Measurements from ENCODE around the gene EDRF1. TPM values are rescaled to one million over a fixed set of nuclear protein-coding genes. Genes with fewer than 3 reads are reported as not detected.

EDRF1 gene
- total and polyA plus RNA-seq, 10 of the 15 experiments (the other 5 are each of a cell fraction or from before 2014, with no cell fraction given) = 16.8 to 99.7 (median 42.9) TPM

DNA sequence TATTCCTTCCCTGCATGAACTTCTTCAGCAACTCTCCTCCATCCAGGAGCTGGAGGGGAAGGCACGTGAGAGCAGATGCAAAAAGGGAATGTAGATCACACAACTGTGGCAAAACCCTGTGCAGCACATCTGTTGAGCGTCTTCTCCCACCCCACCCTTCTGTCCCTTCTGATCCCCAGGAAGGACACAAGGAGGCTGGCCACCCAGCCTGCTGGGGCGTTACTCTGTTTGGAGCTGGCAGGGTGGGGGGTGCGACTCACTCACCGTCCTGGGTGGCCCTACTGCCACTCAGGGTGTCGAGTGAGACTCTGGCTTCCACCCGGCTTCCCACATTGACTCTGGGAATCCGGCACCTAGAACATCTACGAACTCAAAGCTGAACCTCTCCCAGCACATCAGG lies 66.3 kb downstream of the EDRF1 start:
- no peak overlapping the region for H3K4me2 ChIP-seq (ENCODE audit: control insufficient read depth, insufficient read depth)
- ChIA-PET SMC1A (ENCODE audit: uncharacterized antibody, unreplicated experiment) (interaction anchor here (3.2 kb wide), 1 partner anchor 35 kb away, joined by 15 read pairs; no protein-coding TSS in a partner anchor), POLR2A (interaction anchor here (0.7 kb wide), 1 partner anchor 9 kb away, joined by 4 read pairs; no protein-coding TSS in a partner anchor), RAD21 (ENCODE audit: unreplicated experiment) (interaction anchor here (0.9 to 3.0 kb wide), 2 partner anchors 35 to 38 kb away, joined by 3 to 10 read pairs; partner anchors contain the start of genes BCCIP and UROS), CTCF (interaction anchor here (1.3 kb wide), 1 partner anchor 61 kb away, joined by 3 read pairs; no protein-coding TSS in a partner anchor)
- H3K79me2 ChIP-seq (ENCODE audit: control insufficient read depth, insufficient read depth, low read length) = no peaks in the 10 kb centered on the region
- no peak overlapping the region for H3K9ac ChIP-seq (ENCODE audit: control insufficient read depth, insufficient read depth, low read length)
- H2AFZ ChIP-seq (ENCODE audit: control insufficient read depth, low read depth, low read length) = no peak overlapping the region
- no peak overlapping the region for H3K4me3 ChIP-seq
- BruUV-seq (replicated peaks) = no TSS peak
- in situ Hi-C loops (cut with MboI) (no loop called here), intact Hi-C loops (cut with micrococcal nuclease; ENCODE audit: unreplicated experiment) (no loop called here)
- peaks cover 10% of the 10 kb centered on the region for H3K4me1 ChIP-seq (ENCODE audit: control insufficient read depth, insufficient read depth, low read length)
- H3K36me3 ChIP-seq (ENCODE audit: control insufficient read depth in 2 of 2, insufficient read depth in 2 of 2, low read length in 1 of 2) = peaks cover 0 to 3% of the 10 kb centered on the region in 2 experiments; a peak in 3 of 4 replicates
- no peaks in the 10 kb centered on the region for H3K9me3 ChIP-seq (replicated peaks; ENCODE audit: control insufficient read depth, insufficient read depth, low read length)
- WGBS (ENCODE audit: insufficient coverage, insufficient replicate concordance, low lambda C conversion rate, missing lambda C conversion rate) = 86% methylated on average over 9 of the region's 9 CpGs
- no peak for FAIRE-seq
- no peaks in the 10 kb centered on the region for H4K20me1 ChIP-seq (ENCODE audit: control insufficient read depth, insufficient read depth)
- no peak overlapping the region for H3K27ac ChIP-seq (ENCODE audit: control insufficient read depth, insufficient read depth)
- no peaks in the 10 kb centered on the region for H3K27me3 ChIP-seq (replicated peaks in 1 of 2; ENCODE audit: control insufficient read depth in 2 of 2, insufficient read depth in 2 of 2, low read length in 1 of 2)
- DNase-seq (ENCODE audit: low read depth, low spot score) = no peak
- ATAC-seq = no peak
- no peak for TF ChIP-seq RELA (IDR thresholded peaks at IDR 0.05; ENCODE audit: borderline replicate concordance, partially characterized antibody)
- no peak for TF ChIP-seq SREBF2 (IDR thresholded peaks at IDR 0.05; ENCODE audit: low read length)
- no peak for TF ChIP-seq SIX5 (IDR thresholded peaks at IDR 0.05; ENCODE audit: low read depth, low read length, severe bottlenecking)
- TF ChIP-seq, protein P1, sequence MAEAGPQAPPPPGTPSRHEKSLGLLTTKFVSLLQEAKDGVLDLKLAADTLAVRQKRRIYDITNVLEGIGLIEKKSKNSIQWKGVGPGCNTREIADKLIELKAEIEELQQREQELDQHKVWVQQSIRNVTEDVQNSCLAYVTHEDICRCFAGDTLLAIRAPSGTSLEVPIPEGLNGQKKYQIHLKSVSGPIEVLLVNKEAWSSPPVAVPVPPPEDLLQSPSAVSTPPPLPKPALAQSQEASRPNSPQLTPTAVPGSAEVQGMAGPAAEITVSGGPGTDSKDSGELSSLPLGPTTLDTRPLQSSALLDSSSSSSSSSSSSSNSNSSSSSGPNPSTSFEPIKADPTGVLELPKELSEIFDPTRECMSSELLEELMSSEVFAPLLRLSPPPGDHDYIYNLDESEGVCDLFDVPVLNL (IDR thresholded peaks at IDR 0.05; ENCODE audit: low read depth, low read length) = no peak
- no peak for TF ChIP-seq RCOR1 (conservative IDR thresholded peaks at IDR 0.05; ENCODE audit: low read depth, low read length)
- no peak for TF ChIP-seq FOXM1 (IDR thresholded peaks at IDR 0.05; ENCODE audit: low read depth, low read length)
- TF ChIP-seq, protein P2, sequence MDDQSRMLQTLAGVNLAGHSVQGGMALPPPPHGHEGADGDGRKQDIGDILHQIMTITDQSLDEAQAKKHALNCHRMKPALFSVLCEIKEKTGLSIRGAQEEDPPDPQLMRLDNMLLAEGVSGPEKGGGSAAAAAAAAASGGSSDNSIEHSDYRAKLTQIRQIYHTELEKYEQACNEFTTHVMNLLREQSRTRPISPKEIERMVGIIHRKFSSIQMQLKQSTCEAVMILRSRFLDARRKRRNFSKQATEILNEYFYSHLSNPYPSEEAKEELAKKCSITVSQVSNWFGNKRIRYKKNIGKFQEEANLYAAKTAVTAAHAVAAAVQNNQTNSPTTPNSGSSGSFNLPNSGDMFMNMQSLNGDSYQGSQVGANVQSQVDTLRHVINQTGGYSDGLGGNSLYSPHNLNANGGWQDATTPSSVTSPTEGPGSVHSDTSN (IDR thresholded peaks at IDR 0.05; ENCODE audit: insufficient replicate concordance, low read depth, low read length) = no peak
- TF ChIP-seq, protein P3, sequence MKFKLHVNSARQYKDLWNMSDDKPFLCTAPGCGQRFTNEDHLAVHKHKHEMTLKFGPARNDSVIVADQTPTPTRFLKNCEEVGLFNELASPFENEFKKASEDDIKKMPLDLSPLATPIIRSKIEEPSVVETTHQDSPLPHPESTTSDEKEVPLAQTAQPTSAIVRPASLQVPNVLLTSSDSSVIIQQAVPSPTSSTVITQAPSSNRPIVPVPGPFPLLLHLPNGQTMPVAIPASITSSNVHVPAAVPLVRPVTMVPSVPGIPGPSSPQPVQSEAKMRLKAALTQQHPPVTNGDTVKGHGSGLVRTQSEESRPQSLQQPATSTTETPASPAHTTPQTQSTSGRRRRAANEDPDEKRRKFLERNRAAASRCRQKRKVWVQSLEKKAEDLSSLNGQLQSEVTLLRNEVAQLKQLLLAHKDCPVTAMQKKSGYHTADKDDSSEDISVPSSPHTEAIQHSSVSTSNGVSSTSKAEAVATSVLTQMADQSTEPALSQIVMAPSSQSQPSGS (IDR thresholded peaks at IDR 0.05; ENCODE audit: low read length) = no peak
- TF ChIP-seq EZH2 (IDR thresholded peaks at IDR 0.05; ENCODE audit: borderline replicate concordance, control insufficient read depth, low read depth, low read length) = no peak
- no peak for TF ChIP-seq KLF5 (IDR thresholded peaks at IDR 0.05; ENCODE audit: partially characterized antibody)
- TF ChIP-seq, protein P4, sequence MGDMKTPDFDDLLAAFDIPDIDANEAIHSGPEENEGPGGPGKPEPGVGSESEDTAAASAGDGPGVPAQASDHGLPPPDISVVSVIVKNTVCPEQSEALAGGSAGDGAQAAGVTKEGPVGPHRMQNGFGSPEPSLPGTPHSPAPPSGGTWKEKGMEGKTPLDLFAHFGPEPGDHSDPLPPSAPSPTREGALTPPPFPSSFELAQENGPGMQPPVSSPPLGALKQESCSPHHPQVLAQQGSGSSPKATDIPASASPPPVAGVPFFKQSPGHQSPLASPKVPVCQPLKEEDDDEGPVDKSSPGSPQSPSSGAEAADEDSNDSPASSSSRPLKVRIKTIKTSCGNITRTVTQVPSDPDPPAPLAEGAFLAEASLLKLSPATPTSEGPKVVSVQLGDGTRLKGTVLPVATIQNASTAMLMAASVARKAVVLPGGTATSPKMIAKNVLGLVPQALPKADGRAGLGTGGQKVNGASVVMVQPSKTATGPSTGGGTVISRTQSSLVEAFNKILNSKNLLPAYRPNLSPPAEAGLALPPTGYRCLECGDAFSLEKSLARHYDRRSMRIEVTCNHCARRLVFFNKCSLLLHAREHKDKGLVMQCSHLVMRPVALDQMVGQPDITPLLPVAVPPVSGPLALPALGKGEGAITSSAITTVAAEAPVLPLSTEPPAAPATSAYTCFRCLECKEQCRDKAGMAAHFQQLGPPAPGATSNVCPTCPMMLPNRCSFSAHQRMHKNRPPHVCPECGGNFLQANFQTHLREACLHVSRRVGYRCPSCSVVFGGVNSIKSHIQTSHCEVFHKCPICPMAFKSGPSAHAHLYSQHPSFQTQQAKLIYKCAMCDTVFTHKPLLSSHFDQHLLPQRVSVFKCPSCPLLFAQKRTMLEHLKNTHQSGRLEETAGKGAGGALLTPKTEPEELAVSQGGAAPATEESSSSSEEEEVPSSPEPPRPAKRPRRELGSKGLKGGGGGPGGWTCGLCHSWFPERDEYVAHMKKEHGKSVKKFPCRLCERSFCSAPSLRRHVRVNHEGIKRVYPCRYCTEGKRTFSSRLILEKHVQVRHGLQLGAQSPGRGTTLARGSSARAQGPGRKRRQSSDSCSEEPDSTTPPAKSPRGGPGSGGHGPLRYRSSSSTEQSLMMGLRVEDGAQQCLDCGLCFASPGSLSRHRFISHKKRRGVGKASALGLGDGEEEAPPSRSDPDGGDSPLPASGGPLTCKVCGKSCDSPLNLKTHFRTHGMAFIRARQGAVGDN (IDR thresholded peaks at IDR 0.05) = no peak
- TF ChIP-seq, protein P5, sequence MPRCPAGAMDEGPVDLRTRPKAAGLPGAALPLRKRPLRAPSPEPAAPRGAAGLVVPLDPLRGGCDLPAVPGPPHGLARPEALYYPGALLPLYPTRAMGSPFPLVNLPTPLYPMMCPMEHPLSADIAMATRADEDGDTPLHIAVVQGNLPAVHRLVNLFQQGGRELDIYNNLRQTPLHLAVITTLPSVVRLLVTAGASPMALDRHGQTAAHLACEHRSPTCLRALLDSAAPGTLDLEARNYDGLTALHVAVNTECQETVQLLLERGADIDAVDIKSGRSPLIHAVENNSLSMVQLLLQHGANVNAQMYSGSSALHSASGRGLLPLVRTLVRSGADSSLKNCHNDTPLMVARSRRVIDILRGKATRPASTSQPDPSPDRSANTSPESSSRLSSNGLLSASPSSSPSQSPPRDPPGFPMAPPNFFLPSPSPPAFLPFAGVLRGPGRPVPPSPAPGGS (IDR thresholded peaks at IDR 0.05; ENCODE audit: borderline replicate concordance, insufficient read depth, low read depth, low read length, poor library complexity, severe bottlenecking) = no peak
- TF ChIP-seq, protein P6, sequence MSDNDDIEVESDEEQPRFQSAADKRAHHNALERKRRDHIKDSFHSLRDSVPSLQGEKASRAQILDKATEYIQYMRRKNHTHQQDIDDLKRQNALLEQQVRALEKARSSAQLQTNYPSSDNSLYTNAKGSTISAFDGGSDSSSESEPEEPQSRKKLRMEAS (IDR thresholded peaks at IDR 0.05; ENCODE audit: low read depth, low read length) = no peak
- no peak for TF ChIP-seq MTA3 (IDR thresholded peaks at IDR 0.05; ENCODE audit: borderline replicate concordance, low read length)

Measured in GM12878 (cell line).